Smooth muscle cell of the brain vasculature (primary cell): ENCODE results near the gene THSD7A.
A peak's percentile ranks its signal among the peaks of the same experiment; 100 is the strongest.

Source experiments
- DNase-seq: peaks from one replicate; pipeline ENCODE4 v3.0.0-alpha.2; 2012; ENCODE audit warnings: low read depth, low spot score

THSD7A gene

DNA sequence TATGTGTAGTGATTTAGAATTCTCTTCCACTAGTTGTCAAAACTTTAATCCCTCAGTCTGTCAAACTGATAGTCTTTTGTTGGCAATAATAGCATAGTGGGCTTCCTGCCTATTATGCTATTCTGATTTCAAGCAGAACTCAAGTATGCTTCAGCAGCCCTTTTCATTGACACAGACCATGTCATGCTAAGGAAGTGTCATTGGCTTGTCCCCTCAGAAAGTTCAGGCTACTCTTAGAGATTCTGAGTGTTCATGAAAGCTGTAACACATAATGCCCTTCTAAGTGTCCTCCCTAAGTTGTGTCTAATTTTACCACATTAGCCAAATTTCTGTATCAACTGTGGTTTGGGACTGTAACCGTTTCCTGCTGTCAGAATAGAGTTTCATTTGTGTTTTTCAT, 198.7 kb downstream of the THSD7A start:
- no peak for DNase-seq

DNA sequence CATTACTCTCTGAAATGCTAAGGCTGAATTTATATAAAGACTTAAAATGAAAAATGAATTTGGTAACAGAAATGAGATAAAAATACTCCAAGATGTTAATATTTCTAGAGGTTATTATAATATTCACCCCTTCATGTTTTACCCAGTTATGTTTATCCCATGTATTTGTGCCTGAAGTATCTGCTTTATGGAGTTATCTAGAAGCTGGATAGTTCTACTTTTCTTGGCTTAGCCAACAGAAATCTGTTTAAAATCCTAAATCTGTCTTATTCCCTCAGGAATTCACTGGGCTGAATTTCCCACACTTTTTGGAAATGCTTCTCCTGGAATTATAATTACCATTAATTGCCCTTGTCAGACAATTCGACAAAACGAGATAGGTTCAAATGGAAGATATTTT, 201.6 kb downstream of the THSD7A start:
- DNase-seq: no peak

DNA sequence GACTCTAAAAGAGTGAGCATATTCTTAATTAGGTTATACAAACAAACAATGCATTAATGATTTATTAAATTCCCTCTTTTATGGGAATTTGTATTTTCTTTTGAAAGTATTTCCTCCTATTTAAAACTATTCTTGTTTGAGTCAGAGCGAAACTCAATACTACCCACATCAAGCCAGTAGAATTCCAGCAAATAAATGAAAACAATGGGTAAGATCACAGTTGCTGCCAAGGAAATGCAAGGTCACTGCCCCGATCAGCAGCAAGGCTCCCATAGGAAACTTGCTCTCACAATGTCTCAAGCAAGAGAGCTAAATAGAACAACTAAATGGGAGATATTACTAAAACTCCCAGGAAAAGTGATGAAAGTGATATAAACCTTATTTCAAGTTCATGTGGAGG, 206.3 kb downstream of the THSD7A start:
- DNase-seq: peak; percentile 62

DNA sequence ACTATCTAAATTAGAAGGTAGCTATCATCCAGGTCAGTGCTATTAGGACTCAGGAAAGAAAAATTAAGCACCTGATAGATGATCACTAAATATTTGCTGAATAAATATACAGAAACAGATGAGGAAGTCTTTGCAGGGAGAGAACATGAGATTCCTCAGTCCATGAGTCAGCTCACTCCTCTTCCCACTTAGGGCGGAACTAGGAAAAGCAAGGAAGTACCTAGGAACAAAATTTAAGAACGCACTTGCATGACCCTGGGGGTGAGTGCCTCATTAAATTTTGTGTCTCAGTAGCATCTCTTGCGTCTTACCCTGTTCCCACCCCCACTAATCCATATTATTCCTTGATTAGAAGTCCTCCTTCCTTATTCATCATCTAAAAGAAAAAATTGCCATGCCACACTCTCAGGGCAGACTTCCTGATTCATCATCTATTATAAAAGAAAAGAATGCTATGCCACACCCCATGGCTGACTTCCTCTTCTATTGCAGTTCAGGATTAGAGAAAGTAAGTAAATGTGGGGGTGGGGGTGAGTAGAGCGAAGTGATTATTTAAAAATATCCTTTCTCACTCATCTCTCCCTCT, 208.8 kb downstream of the THSD7A start:
- DNase-seq: no peak

DNA sequence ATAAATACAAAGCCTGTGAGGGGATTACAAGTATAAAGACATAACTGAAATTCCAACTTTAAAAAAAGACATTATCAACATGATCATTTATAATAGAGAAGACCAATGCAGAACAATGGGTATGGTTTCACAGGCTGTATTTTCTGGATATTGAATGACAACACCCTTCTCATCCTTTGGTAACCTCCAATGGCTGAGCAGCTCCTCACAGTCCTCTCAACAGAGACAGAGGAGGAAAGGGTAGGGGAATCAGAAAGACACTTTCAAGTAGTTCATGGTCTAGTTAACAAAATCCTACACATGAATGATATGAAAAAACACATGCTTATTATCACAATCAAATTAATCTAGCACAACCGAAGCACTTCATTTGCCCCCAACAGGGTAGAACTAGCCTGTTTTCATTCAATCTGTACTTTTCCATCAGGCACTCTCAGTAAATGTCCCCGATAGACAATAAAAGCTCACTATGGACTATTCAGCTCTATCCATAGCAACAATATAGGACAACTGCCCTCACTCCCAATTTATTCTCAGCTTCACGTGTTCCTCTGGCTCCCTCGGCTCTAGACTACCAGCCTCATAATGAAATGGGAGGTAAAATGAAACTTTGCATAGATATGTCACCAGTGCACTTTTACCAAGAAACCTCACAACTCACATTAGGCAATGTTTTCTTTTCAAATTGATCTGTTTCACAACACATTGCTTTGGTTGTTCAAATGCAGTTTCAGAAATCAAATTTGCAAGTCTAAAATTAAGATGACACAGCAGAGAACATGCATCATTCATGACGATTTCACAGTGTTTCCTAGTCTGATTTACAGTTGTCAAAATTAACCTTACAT, 211.4 kb downstream of the THSD7A start:
- DNase-seq: no peak

DNA sequence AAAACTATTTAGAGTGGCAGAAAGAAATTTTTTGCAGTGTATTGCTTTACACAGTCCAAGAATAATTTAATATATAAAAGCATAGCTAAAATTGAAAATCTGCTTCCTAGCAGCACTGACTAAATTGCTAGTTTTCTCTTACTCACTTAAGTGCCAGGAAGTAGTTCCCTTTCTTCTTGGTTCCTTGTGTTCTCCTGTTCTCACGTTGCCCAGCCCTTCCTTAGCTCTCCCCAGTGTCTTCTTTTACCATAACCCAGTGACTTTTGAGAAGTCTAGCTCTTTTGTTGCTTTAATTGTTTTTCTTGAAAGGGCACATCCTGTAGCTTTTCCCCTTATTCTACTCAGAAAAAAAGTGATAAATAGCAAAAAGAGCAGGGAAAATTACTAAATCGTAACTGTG, 215.5 kb downstream of the THSD7A start:
- DNase-seq: no peak

- no peak for DNase-seq
Measured at GRCh38 chr7:11615174-11615573, 216.8 kb downstream of the THSD7A start.

- DNase-seq: no peak
Measured at GRCh38 chr7:11613292-11613930, 218.6 kb downstream of the THSD7A start.

DNA sequence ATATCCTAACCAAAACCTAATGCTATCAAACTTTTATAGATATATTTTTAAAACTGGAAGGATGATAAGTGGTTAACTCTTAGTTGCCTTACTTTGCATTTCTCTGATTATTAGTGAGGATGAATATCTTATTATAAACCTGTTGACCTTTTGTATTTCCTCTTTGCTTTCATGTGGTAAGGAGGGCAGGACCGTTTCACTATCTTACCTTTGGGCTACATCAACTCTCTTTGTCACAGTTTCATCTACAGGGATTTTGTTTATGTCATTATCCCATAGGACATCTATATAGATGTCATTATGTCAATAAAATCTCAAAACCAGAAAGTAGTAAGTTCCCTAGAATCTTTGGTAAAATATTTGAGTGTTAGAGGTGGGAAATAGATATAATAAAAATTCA, 219.3 kb downstream of the THSD7A start:
- no peak for DNase-seq

DNA sequence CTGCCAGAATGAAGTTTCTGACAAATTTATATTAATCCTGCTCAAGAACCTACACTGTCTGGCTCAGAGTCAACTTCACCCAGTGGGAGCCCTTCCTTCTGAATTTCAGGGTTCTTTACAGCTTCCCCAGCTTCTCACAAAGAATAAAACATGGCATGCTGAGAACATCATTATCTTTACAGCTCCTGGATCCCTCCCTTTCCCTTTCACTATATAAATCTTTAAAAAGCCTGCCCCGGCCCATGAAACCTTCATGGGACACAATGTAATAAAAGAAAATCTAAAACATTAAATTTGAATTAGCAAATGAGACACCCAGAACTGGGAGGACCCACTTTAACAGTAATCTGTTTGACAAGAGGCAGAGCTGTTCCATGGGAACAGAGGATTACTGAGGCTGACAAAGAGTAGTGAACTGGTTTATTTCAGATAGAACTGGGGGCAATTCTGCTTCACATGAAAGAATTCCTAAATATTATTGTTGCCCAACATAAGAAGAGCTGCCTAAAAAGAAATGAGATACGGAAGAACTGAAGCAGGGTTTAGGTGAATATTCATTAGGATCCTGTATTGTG, 222.8 kb downstream of the THSD7A start:
- no peak for DNase-seq

- DNase-seq: no peak
Measured at GRCh38 chr7:11607686-11608085, 224.3 kb downstream of the THSD7A start.

- DNase-seq: no peak
Measured at GRCh38 chr7:11605749-11606148, 226.2 kb downstream of the THSD7A start.

- no peak for DNase-seq
Measured at GRCh38 chr7:11604505-11604904, 227.5 kb downstream of the THSD7A start.

GRCh38 chr7:11601761-11602160, 230.2 kb downstream of the THSD7A start:
- DNase-seq: no peak

DNA sequence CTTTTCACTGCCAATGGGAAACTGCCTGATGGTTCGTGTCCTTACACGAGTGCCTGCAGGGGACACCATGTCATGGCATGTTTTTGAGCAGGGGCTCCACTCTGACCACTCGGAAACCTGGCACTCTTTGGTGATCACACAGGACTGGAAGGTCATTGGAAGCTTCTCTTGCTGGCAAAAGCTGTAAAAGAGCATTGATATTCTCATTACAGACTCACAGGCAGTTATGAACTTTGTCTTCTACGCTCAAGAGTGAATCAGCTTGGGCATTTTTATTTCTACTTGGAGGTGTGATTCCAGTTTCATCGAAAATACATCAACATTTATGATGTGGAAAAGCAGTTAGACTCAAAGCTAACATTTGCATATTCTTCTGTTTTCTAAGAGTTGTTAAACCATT, 238.7 kb downstream of the THSD7A start:
- no peak for DNase-seq

GRCh38 chr7:11592699-11593098, 239.3 kb downstream of the THSD7A start:
- no peak for DNase-seq

DNA sequence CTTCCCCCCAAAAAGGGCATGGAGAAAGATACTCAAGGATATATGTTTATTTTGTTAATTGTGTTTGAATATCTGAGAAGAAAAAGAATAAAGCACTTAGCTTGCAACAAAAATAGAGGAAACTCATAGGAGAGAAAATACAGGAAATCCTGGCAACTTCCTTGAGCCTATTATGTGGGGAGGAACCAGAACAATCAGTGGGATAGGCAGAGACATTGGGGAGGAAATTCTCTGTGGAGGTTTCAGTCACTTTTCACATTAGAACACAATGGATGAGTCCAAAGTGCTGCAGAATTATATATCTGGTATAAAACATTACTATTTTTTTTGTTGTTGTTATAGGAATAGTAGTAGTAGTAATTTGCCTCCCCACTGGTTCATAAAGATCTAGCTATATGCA, 240.1 kb downstream of the THSD7A start:
- DNase-seq: no peak

- DNase-seq: no peak
Measured at GRCh38 chr7:11591055-11591633, 240.9 kb downstream of the THSD7A start.

DNA sequence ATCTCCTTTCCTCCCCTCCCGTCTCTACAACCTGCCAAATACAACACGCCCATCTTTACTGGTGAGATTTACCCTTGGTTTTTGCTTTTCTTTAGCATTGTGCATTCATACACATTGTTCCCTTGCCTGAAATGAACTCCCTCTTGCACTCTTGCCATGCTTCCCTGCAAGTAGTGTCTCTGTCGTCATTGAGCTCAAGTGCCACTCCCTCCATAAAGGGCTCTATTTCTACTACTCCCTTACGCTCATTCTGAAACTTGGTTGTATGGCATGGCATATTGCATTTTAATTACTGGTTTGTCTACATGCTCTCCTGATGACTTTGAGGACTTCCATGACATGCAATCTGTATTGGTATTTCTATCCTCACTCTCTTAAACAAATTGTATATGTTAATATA, 242.7 kb downstream of the THSD7A start:
- DNase-seq: no peak

GRCh38 chr7:11587814-11588213, 244.2 kb downstream of the THSD7A start:
- no peak for DNase-seq

- DNase-seq: no peak
Measured at GRCh38 chr7:11587048-11587447, 244.9 kb downstream of the THSD7A start.

GRCh38 chr7:11584406-11585031, 247.5 kb downstream of the THSD7A start:
- no peak for DNase-seq
